ENCODE measurements around the gene HLA-DQA1.
"Not testable (repeated sequence)": the region's sequence is repeated elsewhere in the genome, so short reads cannot be mapped to it uniquely, and the experiment has no call there.

Gene HLA-DQA1

DNA sequence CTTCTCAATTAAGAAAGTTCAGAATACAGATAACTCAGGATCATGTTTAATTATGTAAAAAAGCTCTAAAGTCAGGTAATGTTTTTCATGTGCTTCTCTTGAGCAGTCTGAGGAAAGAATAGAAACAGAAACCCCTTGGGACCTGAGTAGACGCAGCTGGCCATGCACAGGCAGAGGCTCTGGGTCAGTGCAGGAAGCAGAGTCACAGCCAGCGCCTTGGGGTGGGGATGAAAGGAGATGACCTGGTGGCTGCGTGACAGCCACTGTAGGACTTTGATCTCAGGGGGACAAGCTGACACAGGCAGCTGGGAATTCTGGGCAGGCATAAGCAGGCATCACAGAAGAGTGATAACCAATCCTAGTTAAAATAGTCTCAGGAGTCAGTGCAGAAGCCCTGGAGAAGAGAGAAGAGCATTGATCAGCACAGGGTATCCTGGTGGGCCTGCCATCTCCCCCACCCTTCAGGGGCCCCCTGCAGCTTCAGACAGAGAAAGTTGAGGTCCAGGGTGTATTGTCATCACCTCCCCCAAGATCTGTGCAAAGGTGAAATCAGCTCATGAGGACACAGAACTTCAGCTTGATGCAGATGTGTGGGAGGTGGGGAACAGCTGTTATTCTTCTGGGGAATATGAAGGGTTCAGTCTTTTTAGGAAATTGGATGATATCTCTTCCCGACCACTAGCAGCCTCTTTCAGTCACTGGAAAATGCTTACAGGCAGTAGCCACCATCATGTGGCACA, 22.8 kb downstream of the HLA-DQA1 start:
- no peak for DNase-seq

- no peak for DNase-seq
These were observed 24.9 kb downstream of the HLA-DQA1 start for GRCh38 chr6:32662099-32662498.

DNA sequence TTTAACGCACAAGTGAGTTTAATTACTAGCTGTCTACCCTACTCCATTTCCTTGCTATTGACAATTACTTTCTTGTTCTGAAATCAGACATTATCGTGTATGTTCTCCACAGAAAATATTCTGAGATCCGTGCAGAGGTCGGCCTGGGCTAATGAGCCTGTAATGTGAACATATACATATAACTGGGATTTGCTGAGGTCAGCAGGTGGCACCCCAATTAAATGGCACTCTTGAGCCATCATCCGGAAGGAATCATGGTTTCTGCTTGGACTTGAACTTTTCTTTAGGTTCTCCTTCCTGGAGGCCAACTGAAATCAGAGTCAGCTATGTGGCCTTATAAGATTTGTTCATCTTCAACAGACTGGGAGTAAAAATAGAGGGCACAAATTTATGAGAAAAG, 25.6 kb downstream of the HLA-DQA1 start:
- no peak for DNase-seq

- DNase-seq = no peak
These were observed 27.1 kb downstream of the HLA-DQA1 start for GRCh38 chr6:32664354-32664753.

- no peak for DNase-seq
These were observed 27.7 kb downstream of the HLA-DQA1 start for GRCh38 chr6:32664827-32665362.

GRCh38 chr6:32665661-32666060, 28.5 kb downstream of the HLA-DQA1 start:
- DNase-seq = no peak

DNA sequence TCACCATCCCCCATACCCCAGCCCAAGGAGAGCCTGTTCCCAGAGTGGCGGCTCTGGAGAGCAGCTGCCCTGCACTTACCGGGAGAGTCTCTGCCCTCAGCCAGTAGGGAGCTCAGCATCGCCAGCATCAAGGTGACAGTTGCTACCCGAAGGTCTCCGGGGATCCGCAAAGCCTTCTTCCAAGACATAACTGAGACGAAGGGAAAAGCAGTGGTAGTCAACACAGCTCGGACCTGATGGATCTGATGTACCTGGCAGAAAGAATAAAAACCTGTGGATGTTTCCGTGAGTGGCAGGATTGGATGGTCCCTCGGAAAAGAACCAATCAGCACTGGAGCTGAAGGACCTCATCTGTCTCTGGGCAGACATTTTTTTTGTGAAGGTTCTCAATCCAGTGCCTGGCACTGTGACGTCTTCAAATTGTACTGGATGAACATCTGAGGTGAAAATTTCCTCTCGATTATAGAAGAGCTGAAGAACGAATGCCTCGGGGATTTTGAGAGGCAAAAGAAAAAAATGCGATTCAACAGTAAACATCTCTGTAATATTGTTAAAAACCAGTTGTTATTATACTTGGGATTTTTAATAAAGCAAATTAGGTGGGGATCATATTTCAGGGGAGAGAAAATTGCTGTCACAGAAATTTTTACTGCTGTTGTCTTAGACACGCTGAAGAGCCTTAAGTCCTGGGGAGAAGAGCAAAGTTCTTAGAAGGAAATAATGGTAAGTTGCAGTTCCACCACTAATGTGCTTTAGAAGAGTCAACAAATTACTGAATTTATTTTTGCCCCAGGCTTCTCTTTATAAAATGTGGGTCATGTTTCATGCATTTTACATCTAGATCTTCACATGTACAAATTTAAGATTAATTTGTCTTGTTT, 29.5 kb downstream of the HLA-DQA1 start, which contains the start of gene HLA-DQB1:
Gene HLA-DQB1, minus strand, starts transcription at position 238 of the 881 bp plus-strand sequence. Its CDS starts 50 bp downstream, at position 188.
- no peak for DNase-seq

- DNase-seq = no peak
These were observed 31.1 kb downstream of the HLA-DQA1 start for GRCh38 chr6:32668226-32668747.

DNA sequence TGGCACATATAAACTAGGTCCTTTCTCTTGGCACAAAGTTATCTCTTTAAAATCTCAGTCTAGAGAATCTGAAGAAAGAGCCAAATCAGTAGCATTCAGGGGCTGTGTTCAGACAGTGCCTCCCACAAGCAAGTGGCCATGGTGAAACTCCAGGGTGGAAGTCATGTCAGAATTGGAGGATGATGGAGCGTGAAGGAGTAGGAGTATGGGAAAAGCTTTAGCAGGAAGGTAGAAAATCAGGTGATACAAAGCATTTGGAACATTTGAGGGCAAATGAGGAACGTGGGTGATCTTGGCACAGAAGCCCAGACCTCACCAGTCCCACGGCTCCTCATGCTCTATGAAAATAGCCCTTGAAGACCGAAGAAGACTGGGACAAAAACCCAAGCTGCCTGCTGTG, 32.0 kb downstream of the HLA-DQA1 start:
- no peak for DNase-seq

DNA sequence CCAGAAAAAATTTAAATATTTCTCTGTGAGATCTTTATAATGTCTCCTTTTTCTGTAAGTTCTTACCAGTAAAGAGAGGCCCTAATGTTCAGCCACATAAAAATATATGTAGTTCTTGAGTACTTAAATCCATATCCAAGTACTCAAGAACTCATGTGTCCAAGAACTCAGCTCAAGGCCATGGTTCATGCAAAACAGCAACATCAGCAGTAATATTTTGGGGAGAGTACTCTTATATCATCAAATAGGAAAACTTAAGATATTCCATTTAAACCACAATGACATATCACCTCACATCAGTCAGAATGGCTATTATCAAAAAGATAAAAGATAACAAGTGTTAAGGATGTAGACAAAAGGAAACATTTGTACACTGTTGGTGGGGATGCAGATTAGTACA, 32.7 kb downstream of the HLA-DQA1 start:
- DNase-seq = no peak

DNA sequence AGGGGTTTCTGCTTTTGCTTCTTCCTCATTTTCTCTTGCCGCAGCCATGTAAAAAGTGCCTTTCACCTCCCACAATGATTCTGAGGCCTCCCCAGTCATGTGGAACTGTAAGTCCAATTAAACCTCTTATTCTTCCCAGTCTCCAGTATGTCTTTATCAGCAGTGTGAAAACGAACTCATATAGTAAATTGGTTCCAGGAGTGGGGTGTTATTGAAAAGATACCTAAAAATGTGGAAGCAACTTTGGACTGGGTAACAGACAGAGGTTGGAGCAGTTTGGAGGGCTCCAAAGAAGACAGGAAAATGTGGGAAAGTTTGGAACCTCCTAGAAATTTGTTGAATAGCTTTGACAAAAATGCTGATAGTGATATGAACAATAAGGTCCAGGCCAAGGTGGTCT, 34.7 kb downstream of the HLA-DQA1 start:
- DNase-seq = not testable (repeated sequence)

DNA sequence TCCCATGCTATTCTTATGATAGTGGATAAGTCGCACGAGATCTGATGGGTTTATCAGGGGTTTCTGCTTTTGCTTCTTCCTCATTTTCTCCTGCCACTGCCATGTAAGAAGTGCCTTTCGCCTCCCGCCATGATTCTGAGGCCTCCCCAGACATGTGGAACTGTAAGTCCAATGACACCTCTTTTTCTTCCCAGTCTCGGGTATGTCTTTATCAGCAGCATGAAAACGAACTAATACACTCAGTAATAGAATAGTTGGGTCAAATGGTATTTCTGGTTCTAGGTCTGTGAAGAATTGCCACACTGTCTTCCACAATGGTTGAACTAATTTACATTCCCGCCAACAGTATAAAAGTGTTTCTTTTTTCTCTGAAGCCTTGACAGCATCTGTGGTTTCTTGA, 36.9 kb downstream of the HLA-DQA1 start:
- not testable (repeated sequence) for DNase-seq

- DNase-seq = no peak
These were observed 42.3 kb downstream of the HLA-DQA1 start for GRCh38 chr6:32679492-32679891.

DNA sequence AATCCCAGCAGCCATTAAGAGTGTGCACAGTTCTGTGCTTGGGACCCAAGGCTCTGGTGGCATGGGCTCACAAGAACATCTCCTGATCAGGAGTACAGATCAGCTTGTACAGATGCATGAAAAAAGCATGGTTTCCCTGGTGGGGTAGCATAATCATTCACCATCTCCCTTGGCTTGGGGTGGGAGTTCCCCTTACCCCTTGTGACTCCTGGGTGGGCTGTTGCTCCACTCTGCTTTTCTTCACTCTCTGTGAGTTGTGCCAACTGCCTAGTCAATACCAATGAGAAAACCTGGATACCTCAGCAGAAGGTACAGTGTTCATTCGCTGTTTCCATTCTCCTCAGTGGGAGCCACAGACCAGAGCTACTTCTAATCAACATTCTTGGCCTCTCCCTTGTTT, 42.8 kb downstream of the HLA-DQA1 start:
- DNase-seq = no peak

DNA sequence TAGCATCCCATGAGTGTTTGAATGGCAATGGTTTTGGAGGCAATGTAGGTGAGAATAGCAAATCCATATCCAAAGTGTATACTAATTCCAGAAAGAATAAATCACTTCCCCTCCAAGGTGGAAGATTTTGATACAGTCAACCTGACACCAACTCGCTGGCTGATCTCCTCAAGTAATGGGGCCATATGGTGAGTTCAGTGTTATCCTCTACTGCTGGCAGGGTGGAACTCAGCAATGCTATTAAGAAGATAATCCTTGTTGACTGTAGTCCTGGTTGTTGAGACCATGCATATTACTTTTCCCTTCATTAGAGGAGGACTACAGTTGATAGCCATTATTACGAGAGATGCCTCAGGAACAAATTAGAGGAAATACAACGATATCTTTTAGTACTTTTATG, 47.0 kb downstream of the HLA-DQA1 start:
- no peak for DNase-seq

DNA sequence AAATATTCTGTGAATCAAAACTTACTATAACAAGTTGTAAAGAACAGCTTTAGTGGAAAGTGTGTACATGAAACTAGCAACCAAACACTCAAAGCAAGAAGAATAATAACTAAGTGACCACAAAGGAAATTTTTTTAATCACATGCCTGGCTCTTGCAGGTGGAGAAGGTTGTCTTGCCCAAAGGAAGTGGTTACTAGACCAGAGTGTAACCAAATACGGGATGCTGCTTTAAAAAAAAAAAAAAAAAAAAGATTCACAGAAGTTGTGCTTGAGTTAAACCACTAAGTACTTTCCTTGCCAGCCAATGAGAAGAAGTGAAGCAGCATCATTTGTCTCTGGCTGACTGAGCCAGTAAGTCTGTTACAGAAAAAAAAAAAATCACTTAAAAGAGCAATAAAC, 48.4 kb downstream of the HLA-DQA1 start:
- no peak for DNase-seq

- no peak for DNase-seq
These were observed 52.6 kb downstream of the HLA-DQA1 start for GRCh38 chr6:32689531-32690501.

- no peak for DNase-seq
These were observed 54.8 kb downstream of the HLA-DQA1 start for GRCh38 chr6:32692019-32692418.
